Measurements from ENCODE around the gene NNT.

NNT gene

GRCh38 chr5:43676083-43676840 is 73.3 kb downstream of the NNT start:
- H3K4me3 ChIP-seq (ENCODE audit: insufficient read depth, low read depth, low read length, poor library complexity, severe bottlenecking), result no peak overlapping the region
- H3K27me3 ChIP-seq (replicated peaks; ENCODE audit: control insufficient read depth, insufficient read depth, low read length, poor library complexity, severe bottlenecking), result no peaks in the 10 kb centered on the region
- no peaks in the 10 kb centered on the region for H3K9me3 ChIP-seq (ENCODE audit: control insufficient read depth, low read length)
- no peak for DNase-seq
- H3K4me1 ChIP-seq (ENCODE audit: control insufficient read depth, insufficient read depth, low read length, poor library complexity, severe bottlenecking), result peaks cover 3% of the 10 kb centered on the region
- H3K36me3 ChIP-seq (ENCODE audit: control insufficient read depth, insufficient read depth, low read length), result peaks cover 27% of the 10 kb centered on the region
- H3K27ac ChIP-seq (ENCODE audit: insufficient read depth, low read length, poor library complexity, severe bottlenecking), result no peak overlapping the region

GRCh38 chr5:43677253-43677652 is 74.3 kb downstream of the NNT start:
- no peaks in the 10 kb centered on the region for H3K27me3 ChIP-seq (replicated peaks; ENCODE audit: control insufficient read depth, insufficient read depth, low read length, poor library complexity, severe bottlenecking)
- H3K4me1 ChIP-seq (ENCODE audit: control insufficient read depth, insufficient read depth, low read length, poor library complexity, severe bottlenecking), result peaks cover 3% of the 10 kb centered on the region
- no peak for DNase-seq
- H3K4me3 ChIP-seq (ENCODE audit: insufficient read depth, low read depth, low read length, poor library complexity, severe bottlenecking), result no peak overlapping the region
- H3K9me3 ChIP-seq (ENCODE audit: control insufficient read depth, low read length), result no peaks in the 10 kb centered on the region
- H3K27ac ChIP-seq (ENCODE audit: insufficient read depth, low read length, poor library complexity, severe bottlenecking), result no peak overlapping the region
- peaks cover 27% of the 10 kb centered on the region for H3K36me3 ChIP-seq (ENCODE audit: control insufficient read depth, insufficient read depth, low read length)

DNA sequence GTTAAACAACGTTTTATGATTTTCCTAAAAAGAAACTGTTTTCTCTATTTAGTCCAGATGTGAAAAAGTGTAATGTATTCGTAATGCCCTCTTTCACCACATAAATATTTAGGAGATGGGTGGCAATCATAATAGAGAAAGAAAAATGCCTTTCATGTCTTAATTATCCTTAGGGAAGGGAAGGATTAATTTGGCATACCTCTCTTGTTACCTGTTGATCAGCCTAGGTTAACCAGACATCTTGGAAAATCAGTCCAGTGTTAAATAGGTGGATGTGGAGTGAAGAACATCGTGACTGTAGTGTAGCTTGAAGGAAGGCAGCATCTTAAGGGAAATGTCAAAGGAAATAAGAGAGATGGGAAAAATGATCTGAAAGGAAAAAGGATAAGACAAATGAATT is 76.2 kb downstream of the NNT start:
- H3K4me1 ChIP-seq (ENCODE audit: control insufficient read depth, insufficient read depth, low read length, poor library complexity, severe bottlenecking), result peaks cover 3% of the 10 kb centered on the region
- H3K4me3 ChIP-seq (ENCODE audit: insufficient read depth, low read depth, low read length, poor library complexity, severe bottlenecking), result no peak overlapping the region
- no peaks in the 10 kb centered on the region for H3K27me3 ChIP-seq (replicated peaks; ENCODE audit: control insufficient read depth, insufficient read depth, low read length, poor library complexity, severe bottlenecking)
- DNase-seq, result no peak
- no peak overlapping the region for H3K27ac ChIP-seq (ENCODE audit: insufficient read depth, low read length, poor library complexity, severe bottlenecking)
- no peaks in the 10 kb centered on the region for H3K9me3 ChIP-seq (ENCODE audit: control insufficient read depth, low read length)
- peaks cover 27% of the 10 kb centered on the region for H3K36me3 ChIP-seq (ENCODE audit: control insufficient read depth, insufficient read depth, low read length)

DNA sequence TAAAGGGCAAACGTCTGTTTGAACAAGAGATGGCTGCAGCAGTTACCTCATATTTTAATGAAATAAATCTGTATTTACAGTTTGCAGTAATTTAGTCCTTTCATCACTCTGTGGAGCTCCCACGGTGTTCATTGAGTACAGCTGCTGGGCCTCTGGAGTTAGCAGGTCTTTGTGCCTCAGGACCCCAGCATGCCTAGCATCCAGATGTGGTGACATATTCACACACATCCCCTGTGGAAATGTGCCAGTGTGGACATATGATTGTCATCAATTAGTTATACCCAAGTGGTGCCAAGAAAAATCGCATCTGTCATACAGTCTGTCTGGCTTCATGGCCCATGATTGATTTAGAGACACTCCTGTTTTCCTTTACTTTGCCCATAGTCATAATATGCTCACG is 77.3 kb downstream of the NNT start:
- Histone ChIP-seq H3K27me3 (replicated peaks; ENCODE audit: control insufficient read depth, insufficient read depth, low read length, poor library complexity, severe bottlenecking) (no peaks in the 10 kb centered on the region), H3K36me3 (ENCODE audit: control insufficient read depth, insufficient read depth, low read length) (peaks cover 26% of the 10 kb centered on the region), H3K9me3 (ENCODE audit: control insufficient read depth, low read length) (no peaks in the 10 kb centered on the region), H3K4me3 (ENCODE audit: insufficient read depth, low read depth, low read length, poor library complexity, severe bottlenecking) (no peak overlapping the region), H3K4me1 (ENCODE audit: control insufficient read depth, insufficient read depth, low read length, poor library complexity, severe bottlenecking) (peaks cover 3% of the 10 kb centered on the region), H3K27ac (ENCODE audit: insufficient read depth, low read length, poor library complexity, severe bottlenecking) (no peak overlapping the region)
- no peak for DNase-seq

GRCh38 chr5:43683884-43684471 is 81.0 kb downstream of the NNT start:
- Histone ChIP-seq H3K36me3 (ENCODE audit: control insufficient read depth, insufficient read depth, low read length) (peaks cover 5% of the 10 kb centered on the region), H3K4me3 (ENCODE audit: insufficient read depth, low read depth, low read length, poor library complexity, severe bottlenecking) (no peak overlapping the region), H3K4me1 (ENCODE audit: control insufficient read depth, insufficient read depth, low read length, poor library complexity, severe bottlenecking) (no peaks in the 10 kb centered on the region), H3K27ac (ENCODE audit: insufficient read depth, low read length, poor library complexity, severe bottlenecking) (no peak overlapping the region), H3K27me3 (replicated peaks; ENCODE audit: control insufficient read depth, insufficient read depth, low read length, poor library complexity, severe bottlenecking) (no peaks in the 10 kb centered on the region), H3K9me3 (ENCODE audit: control insufficient read depth, low read length) (no peaks in the 10 kb centered on the region)
- DNase-seq, result no peak

GRCh38 chr5:43685252-43685950 is 82.4 kb downstream of the NNT start:
- Histone ChIP-seq H3K4me1 (ENCODE audit: control insufficient read depth, insufficient read depth, low read length, poor library complexity, severe bottlenecking) (no peaks in the 10 kb centered on the region), H3K27me3 (replicated peaks; ENCODE audit: control insufficient read depth, insufficient read depth, low read length, poor library complexity, severe bottlenecking) (no peaks in the 10 kb centered on the region), H3K9me3 (ENCODE audit: control insufficient read depth, low read length) (no peaks in the 10 kb centered on the region), H3K36me3 (ENCODE audit: control insufficient read depth, insufficient read depth, low read length) (peaks cover 7% of the 10 kb centered on the region), H3K27ac (ENCODE audit: insufficient read depth, low read length, poor library complexity, severe bottlenecking) (no peak overlapping the region), H3K4me3 (ENCODE audit: insufficient read depth, low read depth, low read length, poor library complexity, severe bottlenecking) (no peak overlapping the region)
- no peak for DNase-seq

- Histone ChIP-seq H3K27me3 (replicated peaks; ENCODE audit: control insufficient read depth, insufficient read depth, low read length, poor library complexity, severe bottlenecking) (no peaks in the 10 kb centered on the region), H3K36me3 (ENCODE audit: control insufficient read depth, insufficient read depth, low read length) (peaks cover 6% of the 10 kb centered on the region), H3K4me3 (ENCODE audit: insufficient read depth, low read depth, low read length, poor library complexity, severe bottlenecking) (no peak overlapping the region), H3K4me1 (ENCODE audit: control insufficient read depth, insufficient read depth, low read length, poor library complexity, severe bottlenecking) (no peaks in the 10 kb centered on the region), H3K9me3 (ENCODE audit: control insufficient read depth, low read length) (no peaks in the 10 kb centered on the region), H3K27ac (ENCODE audit: insufficient read depth, low read length, poor library complexity, severe bottlenecking) (no peak overlapping the region)
- DNase-seq, result no peak
Observed at GRCh38 chr5:43687275-43687674, 84.3 kb downstream of the NNT start.

DNA sequence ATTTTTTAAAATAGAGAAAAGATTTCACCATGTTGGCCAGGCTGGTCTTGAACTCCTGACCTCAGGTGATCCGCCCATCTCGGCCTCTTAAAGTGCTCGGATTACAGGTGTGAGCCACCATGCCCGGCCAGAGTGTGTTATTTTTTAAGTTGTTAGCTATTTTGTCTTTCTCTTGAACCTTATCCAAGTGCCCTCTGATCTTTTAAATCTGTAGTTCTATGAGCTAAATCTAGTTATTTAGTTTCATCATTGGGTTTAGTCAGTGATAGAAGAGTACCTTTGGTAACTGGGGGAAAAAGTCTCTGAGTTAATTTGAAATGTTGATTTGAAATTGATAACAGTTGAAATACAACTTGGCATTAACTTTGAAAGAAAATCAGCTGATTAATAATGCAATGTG is 88.3 kb downstream of the NNT start:
- Histone ChIP-seq H3K27ac (ENCODE audit: insufficient read depth, low read length, poor library complexity, severe bottlenecking) (no peak overlapping the region), H3K27me3 (replicated peaks; ENCODE audit: control insufficient read depth, insufficient read depth, low read length, poor library complexity, severe bottlenecking) (no peaks in the 10 kb centered on the region), H3K4me1 (ENCODE audit: control insufficient read depth, insufficient read depth, low read length, poor library complexity, severe bottlenecking) (no peaks in the 10 kb centered on the region), H3K4me3 (ENCODE audit: insufficient read depth, low read depth, low read length, poor library complexity, severe bottlenecking) (no peak overlapping the region), H3K9me3 (ENCODE audit: control insufficient read depth, low read length) (no peaks in the 10 kb centered on the region), H3K36me3 (ENCODE audit: control insufficient read depth, insufficient read depth, low read length) (peaks cover 6% of the 10 kb centered on the region)
- no peak for DNase-seq

GRCh38 chr5:43691893-43692292 is 88.9 kb downstream of the NNT start:
- DNase-seq, result no peak
- Histone ChIP-seq H3K9me3 (ENCODE audit: control insufficient read depth, low read length) (no peaks in the 10 kb centered on the region), H3K36me3 (ENCODE audit: control insufficient read depth, insufficient read depth, low read length) (peaks cover 7% of the 10 kb centered on the region), H3K4me3 (ENCODE audit: insufficient read depth, low read depth, low read length, poor library complexity, severe bottlenecking) (no peak overlapping the region), H3K27me3 (replicated peaks; ENCODE audit: control insufficient read depth, insufficient read depth, low read length, poor library complexity, severe bottlenecking) (no peaks in the 10 kb centered on the region), H3K4me1 (ENCODE audit: control insufficient read depth, insufficient read depth, low read length, poor library complexity, severe bottlenecking) (no peaks in the 10 kb centered on the region), H3K27ac (ENCODE audit: insufficient read depth, low read length, poor library complexity, severe bottlenecking) (no peak overlapping the region)

DNA sequence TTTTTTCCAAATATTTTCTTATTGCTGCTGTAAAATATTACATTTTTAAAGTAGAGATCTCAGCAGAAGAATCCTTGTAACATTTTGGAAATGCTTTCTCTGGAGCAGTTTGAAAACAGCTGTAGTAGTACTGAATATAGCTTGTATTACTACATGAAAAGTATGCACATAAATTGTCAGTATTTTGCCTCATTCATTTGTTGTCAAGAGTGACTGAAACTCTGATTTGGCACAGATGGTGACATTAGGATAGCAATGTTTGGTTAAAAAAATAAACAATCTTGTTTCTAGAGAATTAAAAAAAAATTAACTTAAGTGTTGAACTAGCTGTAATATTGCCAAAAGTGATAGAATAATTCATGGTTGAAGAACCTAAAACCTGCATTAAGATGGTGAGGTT is 90.4 kb downstream of the NNT start:
- Histone ChIP-seq H3K9me3 (ENCODE audit: control insufficient read depth, low read length) (no peaks in the 10 kb centered on the region), H3K4me3 (ENCODE audit: insufficient read depth, low read depth, low read length, poor library complexity, severe bottlenecking) (no peak overlapping the region), H3K4me1 (ENCODE audit: control insufficient read depth, insufficient read depth, low read length, poor library complexity, severe bottlenecking) (no peaks in the 10 kb centered on the region), H3K27me3 (replicated peaks; ENCODE audit: control insufficient read depth, insufficient read depth, low read length, poor library complexity, severe bottlenecking) (no peaks in the 10 kb centered on the region), H3K27ac (ENCODE audit: insufficient read depth, low read length, poor library complexity, severe bottlenecking) (no peak overlapping the region), H3K36me3 (ENCODE audit: control insufficient read depth, insufficient read depth, low read length) (peaks cover 10% of the 10 kb centered on the region)
- no peak for DNase-seq

All from effector memory CD4-positive, alpha-beta T cell (primary cell).